ENCODE results near the gene FOXK2. TPM values are rescaled to one million over a fixed set of nuclear protein-coding genes. Genes with fewer than 3 reads are reported as not detected.
"Not testable (repeated sequence)": the region's sequence is repeated elsewhere in the genome, so short reads cannot be mapped to it uniquely, and the experiment has no call there.

The FOXK2 gene
- total and polyA plus RNA-seq, 2 donors (not counting 1 experiment from before 2014, with no cell fraction given), result 19.7 to 62.7 TPM

- intact Hi-C loops (cut with micrococcal nuclease), result no loop called here
- H3K27me3 Mint-ChIP-seq, result no peaks in the 10 kb centered on the region
- ATAC-seq (ENCODE audit: low read depth) (no peak), DNase-seq (no peak)
- no peak overlapping the region for H3K27ac ChIP-seq (ENCODE audit: low read length in 2 of 2)
- H3K9me3 Mint-ChIP-seq (ENCODE audit: insufficient read depth), result no peaks in the 10 kb centered on the region
- peaks cover 0 to 60% of the 10 kb centered on the region in 2 experiments for H3K36me3 ChIP-seq (replicated peaks in 1 of 2; ENCODE audit: control extremely low read depth in 1 of 2, control insufficient read depth in 1 of 2, extremely low read depth in 1 of 2, insufficient read depth in 2 of 2, low read length in 1 of 2)
- H3K79me2 ChIP-seq (ENCODE audit: control insufficient read depth, insufficient read depth, low read length), result peaks cover 19% of the 10 kb centered on the region
- no peak overlapping the region for H3K27ac Mint-ChIP-seq
- TF ChIP-seq EZH2 (IDR thresholded peaks at IDR 0.05; ENCODE audit: borderline replicate concordance, insufficient read depth, low read depth, low read length, poor library complexity, severe bottlenecking), result no peak
- TF ChIP-seq, protein P1, sequence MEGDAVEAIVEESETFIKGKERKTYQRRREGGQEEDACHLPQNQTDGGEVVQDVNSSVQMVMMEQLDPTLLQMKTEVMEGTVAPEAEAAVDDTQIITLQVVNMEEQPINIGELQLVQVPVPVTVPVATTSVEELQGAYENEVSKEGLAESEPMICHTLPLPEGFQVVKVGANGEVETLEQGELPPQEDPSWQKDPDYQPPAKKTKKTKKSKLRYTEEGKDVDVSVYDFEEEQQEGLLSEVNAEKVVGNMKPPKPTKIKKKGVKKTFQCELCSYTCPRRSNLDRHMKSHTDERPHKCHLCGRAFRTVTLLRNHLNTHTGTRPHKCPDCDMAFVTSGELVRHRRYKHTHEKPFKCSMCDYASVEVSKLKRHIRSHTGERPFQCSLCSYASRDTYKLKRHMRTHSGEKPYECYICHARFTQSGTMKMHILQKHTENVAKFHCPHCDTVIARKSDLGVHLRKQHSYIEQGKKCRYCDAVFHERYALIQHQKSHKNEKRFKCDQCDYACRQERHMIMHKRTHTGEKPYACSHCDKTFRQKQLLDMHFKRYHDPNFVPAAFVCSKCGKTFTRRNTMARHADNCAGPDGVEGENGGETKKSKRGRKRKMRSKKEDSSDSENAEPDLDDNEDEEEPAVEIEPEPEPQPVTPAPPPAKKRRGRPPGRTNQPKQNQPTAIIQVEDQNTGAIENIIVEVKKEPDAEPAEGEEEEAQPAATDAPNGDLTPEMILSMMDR (IDR thresholded peaks at IDR 0.05), result no peak
- no peak overlapping the region for H3K9ac ChIP-seq (ENCODE audit: low read length)
- WGBS (ENCODE audit: insufficient coverage), result 98% methylated on average over 4 of the region's 11 CpGs
- no peaks in the 10 kb centered on the region for H3K4me1 Mint-ChIP-seq
- H4K20me1 ChIP-seq (ENCODE audit: control insufficient read depth, insufficient read depth, low read length, poor library complexity, severe bottlenecking), result no peaks in the 10 kb centered on the region
- no peaks in the 10 kb centered on the region for H3K4me1 ChIP-seq (ENCODE audit: control insufficient read depth in 2 of 2, insufficient read depth in 2 of 2, low read length in 2 of 2)
- no peaks in the 10 kb centered on the region for H3K9me3 ChIP-seq (ENCODE audit: control extremely low read depth in 1 of 3, control insufficient read depth in 2 of 3, insufficient read depth in 1 of 3, low read length in 2 of 3)
- H3K4me3 ChIP-seq (ENCODE audit: control extremely low read depth in 1 of 5, extremely low read depth in 1 of 5, insufficient read depth in 1 of 5, low read depth in 2 of 5, low read length in 4 of 5), result no peak overlapping the region
- no peaks in the 10 kb centered on the region for H3K27me3 ChIP-seq (replicated peaks in 1 of 4; ENCODE audit: control extremely low read depth in 1 of 4, control insufficient read depth in 3 of 4, insufficient read depth in 4 of 4, low read length in 3 of 4)
- H3K4me2 ChIP-seq (replicated peaks; ENCODE audit: low read depth, low read length, poor library complexity, severe bottlenecking), result no peak overlapping the region
- CTCF ChIA-PET, result no interaction called here
- H3K4me3 Mint-ChIP-seq, result no peak overlapping the region
- no peak overlapping the region for H2AFZ ChIP-seq (ENCODE audit: insufficient read depth, low read depth, low read length, poor library complexity, severe bottlenecking)
- POLR2A ChIA-PET, result interaction anchor here (0.7 kb wide), 1 partner anchor 533 kb away, joined by 6 read pairs; no protein-coding TSS in a partner anchor
These were observed 54.5 kb downstream of the FOXK2 start for GRCh38 chr17:82574041-82574440.

DNA sequence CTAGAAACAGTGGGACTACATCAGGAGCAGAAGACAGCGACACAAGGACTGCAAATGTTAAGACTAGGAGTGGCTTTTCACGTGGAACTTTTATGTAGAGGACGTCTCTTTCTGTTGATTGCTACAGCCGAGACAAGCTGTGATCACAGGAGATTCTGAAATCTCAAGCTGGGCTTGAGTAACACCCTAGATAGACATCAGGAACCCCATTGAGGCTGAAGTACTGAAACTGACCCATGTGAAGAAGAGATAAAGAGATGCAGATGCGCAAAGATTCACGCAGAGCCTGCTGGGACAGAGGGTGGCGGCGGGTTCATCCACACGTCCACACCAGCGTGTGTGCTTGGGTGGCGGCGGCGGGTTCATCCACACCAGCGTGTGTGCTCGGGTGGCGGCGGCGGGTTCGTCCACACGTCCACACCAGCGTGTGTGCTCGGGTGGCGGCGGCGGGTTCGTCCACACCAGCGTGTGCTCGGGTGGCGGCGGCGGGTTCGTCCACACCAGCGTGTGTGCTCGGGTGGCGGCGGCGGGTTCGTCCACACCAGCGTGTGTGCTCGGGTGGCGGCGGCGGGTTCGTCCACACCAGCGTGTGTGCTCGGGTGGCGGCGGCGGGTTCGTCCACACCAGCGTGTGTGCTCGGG is 56.2 kb downstream of the FOXK2 start:
- ATAC-seq (ENCODE audit: low read depth); H3K27me3 ChIP-seq (replicated peaks in 1 of 4; ENCODE audit: control extremely low read depth in 1 of 4, control insufficient read depth in 3 of 4, insufficient read depth in 4 of 4, low read length in 3 of 4); H3K27me3 Mint-ChIP-seq; H3K9me3 Mint-ChIP-seq (ENCODE audit: insufficient read depth); H2AFZ ChIP-seq (ENCODE audit: insufficient read depth, low read depth, low read length, poor library complexity, severe bottlenecking); POLR2A ChIA-PET; H3K4me2 ChIP-seq (replicated peaks; ENCODE audit: low read depth, low read length, poor library complexity, severe bottlenecking); H3K4me1 ChIP-seq (ENCODE audit: control insufficient read depth in 2 of 2, insufficient read depth in 2 of 2, low read length in 2 of 2); H3K27ac Mint-ChIP-seq; H3K4me3 ChIP-seq (ENCODE audit: control extremely low read depth in 1 of 5, extremely low read depth in 1 of 5, insufficient read depth in 1 of 5, low read depth in 2 of 5, low read length in 4 of 5); H3K9ac ChIP-seq (ENCODE audit: low read length); H3K27ac ChIP-seq (ENCODE audit: low read length in 2 of 2); CTCF ChIA-PET; H3K4me1 Mint-ChIP-seq; H3K9me3 ChIP-seq (ENCODE audit: control extremely low read depth in 1 of 3, control insufficient read depth in 2 of 3, insufficient read depth in 1 of 3, low read length in 2 of 3); intact Hi-C loops (cut with micrococcal nuclease); H3K4me3 Mint-ChIP-seq; DNase-seq; H4K20me1 ChIP-seq (ENCODE audit: control insufficient read depth, insufficient read depth, low read length, poor library complexity, severe bottlenecking): not testable (repeated sequence)
- Histone ChIP-seq H3K79me2 (ENCODE audit: control insufficient read depth, insufficient read depth, low read length) (peaks cover 12% of the 10 kb centered on the region), H3K36me3 (replicated peaks in 1 of 2; ENCODE audit: control extremely low read depth in 1 of 2, control insufficient read depth in 1 of 2, extremely low read depth in 1 of 2, insufficient read depth in 2 of 2, low read length in 1 of 2) (peaks cover 0 to 49% of the 10 kb centered on the region in 2 experiments)
- whole genome bisulfite sequencing (ENCODE audit: insufficient coverage), result over 99% methylated on average over 14 of the region's 52 CpGs

Measured in B cell (primary cell).